C4-2B (cell line): ENCODE measurements around the gene GALNT9.
"Not testable (repeated sequence)": the region's sequence is repeated elsewhere in the genome, so short reads cannot be mapped to it uniquely, and the experiment has no call there.

ENCODE experiments used
- H3K27ac ChIP-seq: fragments of 450-650 bp; 2 replicates; pipeline ENCODE4 v1.5.1; 2017
- ZFX ChIP-seq: fragments of 450-650 bp; IDR thresholded peaks from 2 replicates; pipeline ENCODE4 v1.6.1; 2017
- TF ChIP-seq, protein P1 (sequence below): fragments of 450-650 bp; conservative IDR thresholded peaks from 2 replicates; pipeline ENCODE4 v1.5.1; 2017; ENCODE audit warnings: mild to moderate bottlenecking

The GALNT9 gene

GRCh38 chr12:132225214-132225613, 104.2 kb downstream of the GALNT9 start:
- TF ChIP-seq ZFX, result no peak
- TF ChIP-seq, protein P1, sequence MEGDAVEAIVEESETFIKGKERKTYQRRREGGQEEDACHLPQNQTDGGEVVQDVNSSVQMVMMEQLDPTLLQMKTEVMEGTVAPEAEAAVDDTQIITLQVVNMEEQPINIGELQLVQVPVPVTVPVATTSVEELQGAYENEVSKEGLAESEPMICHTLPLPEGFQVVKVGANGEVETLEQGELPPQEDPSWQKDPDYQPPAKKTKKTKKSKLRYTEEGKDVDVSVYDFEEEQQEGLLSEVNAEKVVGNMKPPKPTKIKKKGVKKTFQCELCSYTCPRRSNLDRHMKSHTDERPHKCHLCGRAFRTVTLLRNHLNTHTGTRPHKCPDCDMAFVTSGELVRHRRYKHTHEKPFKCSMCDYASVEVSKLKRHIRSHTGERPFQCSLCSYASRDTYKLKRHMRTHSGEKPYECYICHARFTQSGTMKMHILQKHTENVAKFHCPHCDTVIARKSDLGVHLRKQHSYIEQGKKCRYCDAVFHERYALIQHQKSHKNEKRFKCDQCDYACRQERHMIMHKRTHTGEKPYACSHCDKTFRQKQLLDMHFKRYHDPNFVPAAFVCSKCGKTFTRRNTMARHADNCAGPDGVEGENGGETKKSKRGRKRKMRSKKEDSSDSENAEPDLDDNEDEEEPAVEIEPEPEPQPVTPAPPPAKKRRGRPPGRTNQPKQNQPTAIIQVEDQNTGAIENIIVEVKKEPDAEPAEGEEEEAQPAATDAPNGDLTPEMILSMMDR, result no peak
- H3K27ac ChIP-seq, result no peak overlapping the region

DNA sequence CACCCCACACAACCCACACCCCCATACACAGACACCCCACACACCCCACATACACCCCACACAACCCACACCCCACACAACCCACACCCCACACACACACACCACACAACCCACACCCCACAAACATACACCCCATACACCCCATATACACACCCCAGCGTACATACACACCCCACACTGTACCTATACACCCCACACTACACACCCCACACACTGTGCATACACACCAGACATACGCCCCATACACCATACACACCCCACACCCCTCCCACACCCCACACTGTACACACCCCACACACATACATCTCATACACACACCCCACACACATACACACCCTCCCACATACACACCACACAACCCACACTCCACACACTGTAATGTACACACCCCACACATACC, 104.9 kb downstream of the GALNT9 start:
- TF ChIP-seq, protein P1, result no peak
- TF ChIP-seq ZFX, result no peak
- H3K27ac ChIP-seq, result no peak overlapping the region

DNA sequence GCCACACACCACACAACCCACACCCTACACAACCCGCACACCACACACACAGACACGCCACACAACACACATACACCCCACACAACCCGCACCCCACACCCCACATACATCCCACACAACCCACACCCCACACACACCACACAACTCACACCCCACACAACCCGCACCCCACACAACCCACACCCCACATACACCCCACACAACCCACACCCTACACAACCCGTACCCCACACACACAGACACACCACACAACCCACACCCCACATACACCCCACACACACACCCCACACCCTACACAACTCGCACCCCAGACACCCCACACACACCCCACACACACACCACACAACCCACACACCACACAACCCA, 106.6 kb downstream of the GALNT9 start:
- no peak for TF ChIP-seq ZFX
- TF ChIP-seq, protein P1, result no peak
- no peak overlapping the region for H3K27ac ChIP-seq

- no peak for TF ChIP-seq ZFX
- TF ChIP-seq, protein P1, result no peak
- H3K27ac ChIP-seq, result no peak overlapping the region
These were observed 107.1 kb downstream of the GALNT9 start for GRCh38 chr12:132222096-132222807.

DNA sequence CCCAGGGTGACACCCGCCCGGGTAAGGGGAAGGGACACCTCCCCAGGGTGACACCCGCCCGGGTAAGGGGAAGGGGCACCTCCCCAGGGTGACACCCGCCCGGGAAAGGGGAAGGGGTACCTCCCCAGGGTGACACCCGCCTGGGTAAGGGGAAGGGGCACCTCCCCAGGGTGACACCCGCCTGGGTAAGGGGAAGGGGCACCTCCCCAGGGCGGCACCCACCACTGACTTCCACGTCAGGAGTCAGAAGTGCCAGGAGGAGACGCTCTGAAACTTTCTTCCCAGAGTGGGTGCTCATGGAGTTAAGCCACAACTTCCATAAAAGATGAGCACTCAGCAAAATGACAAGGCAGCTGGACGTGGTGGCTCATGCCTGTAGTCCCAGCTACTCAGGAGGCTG, 109.6 kb downstream of the GALNT9 start:
- not testable (repeated sequence) for H3K27ac ChIP-seq

- no peak for TF ChIP-seq ZFX
- TF ChIP-seq, protein P1, result peak; percentile 34
- H3K27ac ChIP-seq, result no peak overlapping the region
These were observed 110.1 kb downstream of the GALNT9 start for GRCh38 chr12:132219323-132219722.

GRCh38 chr12:132218915-132219314, 110.5 kb downstream of the GALNT9 start:
- TF ChIP-seq ZFX, result no peak
- TF ChIP-seq, protein P1, result peak; percentile 61
- H3K27ac ChIP-seq, result no peak overlapping the region

DNA sequence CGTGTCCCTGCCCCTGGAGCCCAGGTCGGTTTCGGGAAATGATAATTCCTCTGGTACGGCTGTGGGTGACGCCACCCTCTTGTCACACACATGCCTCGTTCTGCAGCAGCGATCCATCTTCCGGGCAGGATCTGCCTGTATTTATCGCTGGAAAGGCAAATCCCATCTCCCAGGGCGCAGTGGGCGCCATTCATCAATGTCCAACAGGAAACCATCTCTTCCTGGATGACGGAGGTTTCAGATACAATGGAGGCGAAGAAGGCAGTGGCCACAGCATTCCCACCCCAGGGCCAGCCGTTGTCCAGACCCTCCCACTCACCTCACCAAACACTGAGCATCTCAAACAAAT, 110.9 kb downstream of the GALNT9 start:
- TF ChIP-seq, protein P1, result no peak
- no peak for TF ChIP-seq ZFX
- H3K27ac ChIP-seq, result no peak overlapping the region
